Measurements from ENCODE around the gene MATR3.
"Not testable (repeated sequence)": the region's sequence is repeated elsewhere in the genome, so short reads cannot be mapped to it uniquely, and the experiment has no call there.

MATR3 gene

GRCh38 chr5:139354186-139354585, 60.6 kb downstream of the MATR3 start:
- DNase-seq (ENCODE audit: low read depth): no peak

- DNase-seq (ENCODE audit: low read depth): not testable (repeated sequence)
These were observed 62.4 kb downstream of the MATR3 start for GRCh38 chr5:139355900-139356299.

GRCh38 chr5:139358064-139358463, 64.5 kb downstream of the MATR3 start:
- DNase-seq (ENCODE audit: low read depth): no peak

GRCh38 chr5:139360384-139360783, 66.8 kb downstream of the MATR3 start:
- DNase-seq (ENCODE audit: low read depth): no peak

- no peak for DNase-seq (ENCODE audit: low read depth)
These were observed 68.4 kb downstream of the MATR3 start for GRCh38 chr5:139361835-139362429.

GRCh38 chr5:139363937-139364336, 70.4 kb downstream of the MATR3 start:
- no peak for DNase-seq (ENCODE audit: low read depth)

- no peak for DNase-seq (ENCODE audit: low read depth)
These were observed 70.9 kb downstream of the MATR3 start for GRCh38 chr5:139364466-139364865.

GRCh38 chr5:139368613-139369012, 75.1 kb downstream of the MATR3 start:
- no peak for DNase-seq (ENCODE audit: low read depth)

GRCh38 chr5:139369181-139369580, 75.6 kb downstream of the MATR3 start:
- no peak for DNase-seq (ENCODE audit: low read depth)

- no peak for DNase-seq (ENCODE audit: low read depth)
These were observed 78.2 kb downstream of the MATR3 start for GRCh38 chr5:139371482-139372435.

GRCh38 chr5:139374909-139375308, 81.4 kb downstream of the MATR3 start:
- DNase-seq (ENCODE audit: low read depth): no peak

- DNase-seq (ENCODE audit: low read depth): no peak
These were observed 82.8 kb downstream of the MATR3 start for GRCh38 chr5:139376364-139376763.

- no peak for DNase-seq (ENCODE audit: low read depth)
These were observed 83.7 kb downstream of the MATR3 start for GRCh38 chr5:139377226-139377625.

- no peak for DNase-seq (ENCODE audit: low read depth)
These were observed 84.7 kb downstream of the MATR3 start for GRCh38 chr5:139378101-139378825.

- DNase-seq (ENCODE audit: low read depth): no peak
These were observed 85.4 kb downstream of the MATR3 start for GRCh38 chr5:139378941-139379361.

GRCh38 chr5:139379626-139380449, 86.3 kb downstream of the MATR3 start:
- DNase-seq (ENCODE audit: low read depth): no peak

Data from activated T-helper 9 cell treated with anti-CD3 and anti-CD28 coated beads, Interleukin-2, amount 50 U/mL, for 16 hours (primary cell).